ENCODE data around the gene WNT3.
"Not testable (repeated sequence)": the region's sequence is repeated elsewhere in the genome, so short reads cannot be mapped to it uniquely, and the experiment has no call there.

The WNT3 gene

GRCh38 chr17:46764709-46765401 is 53.6 kb downstream of the WNT3 start:
- no peak for DNase-seq (ENCODE audit: low read depth, low spot score)

GRCh38 chr17:46764000-46764708 is 54.3 kb downstream of the WNT3 start:
- DNase-seq (ENCODE audit: low read depth, low spot score), result no peak

GRCh38 chr17:46763416-46763815 is 55.1 kb downstream of the WNT3 start:
- DNase-seq (ENCODE audit: low read depth, low spot score), result no peak

- DNase-seq (ENCODE audit: low read depth, low spot score), result no peak
Observed at GRCh38 chr17:46759141-46759540, 59.4 kb downstream of the WNT3 start.

GRCh38 chr17:46758614-46759013 is 59.9 kb downstream of the WNT3 start:
- no peak for DNase-seq (ENCODE audit: low read depth, low spot score)

GRCh38 chr17:46757588-46757987 is 60.9 kb downstream of the WNT3 start:
- not testable (repeated sequence) for DNase-seq (ENCODE audit: low read depth, low spot score)

- no peak for DNase-seq (ENCODE audit: low read depth, low spot score)
Observed at GRCh38 chr17:46756861-46757260, 61.6 kb downstream of the WNT3 start.

- no peak for DNase-seq (ENCODE audit: low read depth, low spot score)
Observed at GRCh38 chr17:46756081-46756735, 62.3 kb downstream of the WNT3 start.

- no peak for DNase-seq (ENCODE audit: low read depth, low spot score)
Observed at GRCh38 chr17:46753776-46754175, 64.7 kb downstream of the WNT3 start.

GRCh38 chr17:46751425-46751824 is 67.1 kb downstream of the WNT3 start:
- no peak for DNase-seq (ENCODE audit: low read depth, low spot score)

- DNase-seq (ENCODE audit: low read depth, low spot score), result no peak
Observed at GRCh38 chr17:46745376-46745775, 73.1 kb downstream of the WNT3 start.

GRCh38 chr17:46744441-46744840 is 74.1 kb downstream of the WNT3 start:
- no peak for DNase-seq (ENCODE audit: low read depth, low spot score)

- no peak for DNase-seq (ENCODE audit: low read depth, low spot score)
Observed at GRCh38 chr17:46742565-46743270, 75.8 kb downstream of the WNT3 start.

GRCh38 chr17:46741122-46741730 is 77.3 kb downstream of the WNT3 start:
- no peak for DNase-seq (ENCODE audit: low read depth, low spot score)

GRCh38 chr17:46739982-46740381 is 78.5 kb downstream of the WNT3 start:
- DNase-seq (ENCODE audit: low read depth, low spot score), result no peak

- DNase-seq (ENCODE audit: low read depth, low spot score), result no peak
Observed at GRCh38 chr17:46738544-46738943, 79.9 kb downstream of the WNT3 start.

GRCh38 chr17:46737326-46737725 is 81.2 kb downstream of the WNT3 start:
- DNase-seq (ENCODE audit: low read depth, low spot score), result no peak

- DNase-seq (ENCODE audit: low read depth, low spot score), result no peak
Observed at GRCh38 chr17:46736100-46736499, 82.4 kb downstream of the WNT3 start.

- DNase-seq (ENCODE audit: low read depth, low spot score), result no peak
Observed at GRCh38 chr17:46733837-46734475, 84.5 kb downstream of the WNT3 start.

GRCh38 chr17:46732754-46733398 is 85.6 kb downstream of the WNT3 start:
- DNase-seq (ENCODE audit: low read depth, low spot score), result peak; percentile 81

- DNase-seq (ENCODE audit: low read depth, low spot score), result no peak
Observed at GRCh38 chr17:46732160-46732559, 86.3 kb downstream of the WNT3 start.
